Choroid plexus epithelial cell (primary cell): ENCODE measurements around the gene FKBP10.

Source experiments
- DNase-seq: peaks from one replicate; pipeline ENCODE4 v3.0.0-alpha.2; 2010; ENCODE audit warnings: low read depth
- H3K4me3 ChIP-seq: 2 replicates; pipeline ENCODE4 v1.5.1; 2011; ENCODE audit warnings: low read depth, mild to moderate bottlenecking, control low read depth, low read length, moderate library complexity
- TF ChIP-seq, protein P1 (sequence below): conservative IDR thresholded peaks from 2 replicates; pipeline ENCODE4 v1.5.1; 2011; ENCODE audit warnings: low read depth, mild to moderate bottlenecking, control low read depth, inconsistent platforms, low read length, moderate library complexity

Gene FKBP10

DNA sequence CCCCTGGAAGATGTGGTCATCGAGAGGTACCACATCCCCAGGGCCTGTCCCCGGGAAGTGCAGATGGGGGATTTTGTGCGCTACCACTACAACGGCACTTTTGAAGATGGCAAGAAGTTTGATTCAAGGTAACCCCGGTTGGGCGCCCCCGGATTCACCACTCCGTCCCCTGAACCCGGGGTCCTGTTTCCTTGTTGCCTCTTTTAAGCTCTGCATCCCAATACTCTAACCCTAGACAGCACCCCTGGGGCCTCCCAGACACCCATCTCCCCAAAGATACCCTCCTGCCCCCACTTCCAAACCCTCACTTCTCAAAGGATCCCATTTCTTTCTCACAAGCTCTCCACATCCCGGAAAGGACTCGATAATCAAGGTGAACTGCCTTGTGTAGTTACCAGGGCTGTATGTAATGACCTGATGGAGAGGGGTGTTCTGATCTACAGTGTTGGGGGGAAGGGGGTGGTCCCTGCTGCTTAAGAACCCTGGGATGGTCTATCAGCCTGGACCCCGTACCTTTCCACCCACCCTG is 412 bp downstream of the FKBP10 start:
- peak overlapping the region; percentile 83 for H3K4me3 ChIP-seq
- TF ChIP-seq, protein P1, sequence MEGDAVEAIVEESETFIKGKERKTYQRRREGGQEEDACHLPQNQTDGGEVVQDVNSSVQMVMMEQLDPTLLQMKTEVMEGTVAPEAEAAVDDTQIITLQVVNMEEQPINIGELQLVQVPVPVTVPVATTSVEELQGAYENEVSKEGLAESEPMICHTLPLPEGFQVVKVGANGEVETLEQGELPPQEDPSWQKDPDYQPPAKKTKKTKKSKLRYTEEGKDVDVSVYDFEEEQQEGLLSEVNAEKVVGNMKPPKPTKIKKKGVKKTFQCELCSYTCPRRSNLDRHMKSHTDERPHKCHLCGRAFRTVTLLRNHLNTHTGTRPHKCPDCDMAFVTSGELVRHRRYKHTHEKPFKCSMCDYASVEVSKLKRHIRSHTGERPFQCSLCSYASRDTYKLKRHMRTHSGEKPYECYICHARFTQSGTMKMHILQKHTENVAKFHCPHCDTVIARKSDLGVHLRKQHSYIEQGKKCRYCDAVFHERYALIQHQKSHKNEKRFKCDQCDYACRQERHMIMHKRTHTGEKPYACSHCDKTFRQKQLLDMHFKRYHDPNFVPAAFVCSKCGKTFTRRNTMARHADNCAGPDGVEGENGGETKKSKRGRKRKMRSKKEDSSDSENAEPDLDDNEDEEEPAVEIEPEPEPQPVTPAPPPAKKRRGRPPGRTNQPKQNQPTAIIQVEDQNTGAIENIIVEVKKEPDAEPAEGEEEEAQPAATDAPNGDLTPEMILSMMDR = no peak
- no peak for DNase-seq

DNA sequence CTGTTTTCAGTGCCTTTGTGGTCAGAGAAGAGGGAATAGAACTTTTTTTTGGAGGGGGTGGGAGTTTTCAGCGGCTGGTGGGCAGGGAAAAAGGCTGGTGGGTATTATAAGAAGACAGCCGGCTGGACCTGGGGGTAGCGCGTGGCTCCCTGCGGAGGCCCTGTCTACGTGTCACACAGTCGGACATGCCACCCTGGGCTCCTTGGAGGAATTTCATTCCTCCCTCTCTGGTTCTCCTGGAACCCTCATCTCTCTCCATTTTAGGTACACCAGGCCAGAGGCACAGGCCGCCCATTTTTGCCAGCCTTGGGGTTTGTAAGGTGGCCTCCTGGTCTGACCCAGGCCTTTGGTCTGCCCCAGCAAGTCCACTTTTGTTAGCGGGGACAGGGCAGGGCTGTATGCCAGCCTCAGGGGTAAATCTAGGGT is 908 bp downstream of the FKBP10 start:
- H3K4me3 ChIP-seq = peak overlapping the region; percentile 83
- TF ChIP-seq, protein P1 = no peak
- no peak for DNase-seq

DNA sequence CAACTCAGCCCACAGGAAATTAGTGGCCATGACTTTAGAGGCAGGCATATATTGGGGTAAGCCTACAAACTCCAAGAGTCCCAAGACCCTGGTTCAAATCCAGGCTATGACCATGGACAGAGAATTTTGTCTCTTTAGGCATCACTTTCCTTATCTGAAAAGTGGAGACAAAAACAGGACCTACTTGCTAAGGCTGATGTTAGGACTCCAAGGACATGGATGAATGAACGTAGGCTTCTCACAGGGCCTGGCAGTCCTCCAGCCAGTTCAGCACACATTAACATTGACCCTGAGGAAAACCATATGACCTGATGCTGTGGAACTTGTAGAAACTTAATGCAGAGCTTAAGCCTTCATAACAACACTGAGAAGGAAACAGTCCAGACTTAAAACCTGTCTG is 1.4 kb downstream of the FKBP10 start:
- TF ChIP-seq, protein P1 = no peak
- H3K4me3 ChIP-seq = peak overlapping the region; percentile 83
- peak; percentile 60 for DNase-seq

DNA sequence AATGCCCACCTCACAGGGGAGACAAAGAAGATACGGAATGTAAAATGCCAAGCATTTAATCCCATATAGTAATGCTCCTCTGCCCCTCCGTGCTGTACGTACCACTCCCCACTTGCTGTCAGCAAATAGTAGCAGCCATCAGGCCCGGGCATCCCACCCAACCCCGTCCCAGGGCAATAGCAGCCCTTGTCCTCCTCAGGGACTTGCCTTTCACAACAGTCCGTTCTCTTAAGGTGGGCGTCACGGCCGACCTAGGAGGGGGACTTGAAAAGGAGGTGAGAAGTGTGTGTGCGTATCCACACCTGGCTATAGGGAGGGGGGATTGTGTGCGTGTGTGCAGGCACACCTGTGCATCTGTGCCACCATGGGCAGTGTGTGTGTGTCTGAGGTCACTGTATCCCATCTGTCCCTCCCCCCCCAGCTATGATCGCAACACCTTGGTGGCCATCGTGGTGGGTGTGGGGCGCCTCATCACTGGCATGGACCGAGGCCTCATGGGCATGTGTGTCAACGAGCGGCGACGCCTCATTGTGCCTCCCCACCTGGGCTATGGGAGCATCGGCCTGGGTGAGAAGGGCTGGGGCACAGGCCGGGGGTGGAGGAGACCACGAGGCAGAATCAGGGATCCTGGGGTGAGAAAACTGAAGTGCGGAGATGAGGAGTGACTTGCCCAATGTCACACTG is 4.0 kb downstream of the FKBP10 start:
- H3K4me3 ChIP-seq = no peak overlapping the region
- DNase-seq = no peak
- TF ChIP-seq, protein P1 = no peak

GRCh38 chr17:41818024-41818423 is 5.2 kb downstream of the FKBP10 start:
- no peak for DNase-seq
- TF ChIP-seq, protein P1 = no peak
- H3K4me3 ChIP-seq = no peak overlapping the region

GRCh38 chr17:41821776-41822175 is 9.0 kb downstream of the FKBP10 start:
- no peak for DNase-seq
- no peak overlapping the region for H3K4me3 ChIP-seq
- TF ChIP-seq, protein P1 = no peak
